SK-N-SH (cell line): ENCODE results near the gene NFASC. TPM values are rescaled to one million over a fixed set of nuclear protein-coding genes. Genes with fewer than 3 reads are reported as not detected.

Experiments used
- CTCF ChIA-PET: fragments of 300-600, 350-600 bp; formaldehyde crosslinking; extraction: SDS; loops from one replicate; lab custom pipeline; 2021; lab: Yijun Ruan, JAX
- POLR2A ChIA-PET: fragments of 350-600 bp; sonication (Branson Sonifier 250); formaldehyde crosslinking; extraction: SDS; loops from one replicate; lab custom pipeline; 2020; ENCODE audit warnings: antibody characterized with exemption, inconsistent platforms; lab: Yijun Ruan, JAX
- DNase-seq: peaks from one replicate; pipeline ENCODE4 v3.0.0; 2012
- H2AFZ ChIP-seq: fragments of 200-600 bp; sonication (generic); 2 replicates; pipeline ENCODE4 v1.8.1; 2016; ENCODE audit warnings: antibody characterized with exemption, mild to moderate bottlenecking, low read depth
- H3F3A ChIP-seq: fragments of 200-600 bp; sonication (generic); replicated peaks from 2 replicates; pipeline ENCODE3; 2016; ENCODE audit warnings: antibody characterized with exemption, mild to moderate bottlenecking; ENCODE audit not compliant: insufficient read depth
- H3K27ac ChIP-seq, 2 experiments: fragments of 200-500 bp in 1 of 2; fragments of 200-600 bp in 1 of 2; sonication (Bioruptor generic) in 1 of 2; sonication (generic), shearing (Covaris generic) in 1 of 2; 2 replicates each; pipeline versions ENCODE4 v1.5.1 to v1.6.1; 2014 to 2016; ENCODE audit warnings: low read depth in 2 of 2, inconsistent platforms in 1 of 2, low read length in 1 of 2, mild to moderate bottlenecking in 1 of 2, mixed read lengths in 1 of 2
- H3K27me3 ChIP-seq: fragments of 200-600 bp; sonication (generic), shearing (Covaris generic); 2 replicates; pipeline ENCODE4 v1.6.1; 2016; ENCODE audit warnings: mixed run types; ENCODE audit not compliant: insufficient read depth
- H3K36me3 ChIP-seq, 2 experiments: fragments of 200-500 bp in 1 of 2; fragments of 200-600 bp in 1 of 2; sonication (Bioruptor generic) in 1 of 2; sonication (generic) in 1 of 2; replicated peaks in 1 of 2; 2 replicates each; pipeline versions ENCODE3 to v1.5.1; 2014 to 2016; ENCODE audit warnings: low read length in 1 of 2, mild to moderate bottlenecking in 1 of 2; ENCODE audit not compliant: insufficient read depth in 2 of 2, control insufficient read depth in 1 of 2
- H3K4me1 ChIP-seq, 2 experiments: fragments of 200-500 bp in 1 of 2; fragments of 200-600 bp in 1 of 2; sonication (Bioruptor generic) in 1 of 2; sonication (generic), shearing (Covaris generic) in 1 of 2; 2 replicates each; pipeline versions ENCODE4 v1.5.1 to v1.6.1; 2014 to 2016; ENCODE audit warnings: low read depth in 1 of 2, low read length in 1 of 2, mixed run types in 1 of 2; ENCODE audit not compliant: insufficient read depth in 2 of 2, control insufficient read depth in 1 of 2
- H3K4me2 ChIP-seq: fragments of 200-600 bp; sonication (generic), shearing (Covaris generic); 2 replicates; pipeline ENCODE4 v1.6.1; 2017; ENCODE audit warnings: mixed run types
- H3K4me3 ChIP-seq, 2 experiments: fragments of 200-500 bp in 1 of 2; fragments of 200-600 bp in 1 of 2; sonication (Bioruptor generic) in 1 of 2; sonication (generic), shearing (Covaris generic) in 1 of 2; 2 replicates each; pipeline versions ENCODE4 v1.5.1 to v1.8.1; 2014 to 2016; ENCODE audit warnings: low read depth in 2 of 2, inconsistent platforms in 1 of 2, low read length in 1 of 2, mild to moderate bottlenecking in 1 of 2, mixed read lengths in 1 of 2, moderate library complexity in 1 of 2
- H3K79me2 ChIP-seq: fragments of 200-600 bp; sonication (generic); 2 replicates; pipeline ENCODE4 v1.8.1; 2017; ENCODE audit warnings: mild to moderate bottlenecking; ENCODE audit not compliant: insufficient read depth
- H3K9ac ChIP-seq: fragments of 200-600 bp; sonication (generic); 2 replicates; pipeline ENCODE4 v1.6.1; 2017; ENCODE audit warnings: mixed run types
- H3K9me2 ChIP-seq: fragments of 200-600 bp; sonication (generic); 2 replicates; pipeline ENCODE4 v1.6.1; 2017; ENCODE audit warnings: mixed run types
- H3K9me3 ChIP-seq: fragments of 200-600 bp; sonication (generic); 2 replicates; pipeline ENCODE4 v1.6.1; 2017; ENCODE audit warnings: mixed run types, mild to moderate bottlenecking, moderate library complexity
- H4K20me1 ChIP-seq: fragments of 200-600 bp; sonication (generic); 2 replicates; pipeline ENCODE4 v1.6.1; 2017; ENCODE audit warnings: mild to moderate bottlenecking, mixed run types; ENCODE audit not compliant: insufficient read depth
- CHD2 ChIP-seq: fragments of 150-350 bp; IDR thresholded peaks from 2 replicates; pipeline ENCODE4 v1.6.1; 2018; ENCODE audit warnings: low read length; ENCODE audit not compliant: partially characterized antibody
- ELF1 ChIP-seq: IDR thresholded peaks from 2 replicates; pipeline ENCODE4 v1.4.0; 2012
- EZH2phosphoT487 ChIP-seq: fragments of 200-600 bp; sonication (generic); IDR thresholded peaks from 2 replicates; pipeline ENCODE4 v1.6.1; 2017; ENCODE audit warnings: low read depth, mixed run types, mild to moderate bottlenecking, antibody characterized with exemption, moderate library complexity, borderline replicate concordance
- FOXJ3 ChIP-seq: sonication (generic); formaldehyde crosslinking; IDR thresholded peaks from 2 replicates; pipeline ENCODE4 v1.5.1; 2020; ENCODE audit warnings: mild to moderate bottlenecking, missing genetic modification reagents
- FOXM1 ChIP-seq: IDR thresholded peaks from 2 replicates; pipeline ENCODE4 v1.4.0; 2012; ENCODE audit warnings: low read depth, mild to moderate bottlenecking
- GABPA ChIP-seq: IDR thresholded peaks from 2 replicates; pipeline ENCODE4 v1.4.0; 2012; ENCODE audit warnings: low read depth, mild to moderate bottlenecking
- GATA2 ChIP-seq: sonication (generic); formaldehyde crosslinking; IDR thresholded peaks from 2 replicates; pipeline ENCODE4 v1.5.0; 2020; ENCODE audit warnings: mild to moderate bottlenecking, missing genetic modification reagents
- JUND ChIP-seq: IDR thresholded peaks from 2 replicates; pipeline ENCODE4 v1.4.0; 2012
- MAX ChIP-seq: IDR thresholded peaks from 2 replicates; pipeline ENCODE4 v1.4.0; 2012; ENCODE audit warnings: low read depth
- PBX3 ChIP-seq: IDR thresholded peaks from 2 replicates; pipeline ENCODE4; 2012
- POLR2AphosphoS5 ChIP-seq: IDR thresholded peaks from 2 replicates; pipeline ENCODE4 v1.6.1; 2012; ENCODE audit warnings: low read depth, low read length
- RCOR1 ChIP-seq: fragments of 150-350 bp; IDR thresholded peaks from 2 replicates; pipeline ENCODE4 v1.6.1; 2017; ENCODE audit warnings: antibody characterized with exemption, low read length
- RXRA ChIP-seq: IDR thresholded peaks from 2 replicates; pipeline ENCODE4 v1.4.0; 2012; ENCODE audit warnings: low read depth, mild to moderate bottlenecking, borderline replicate concordance
- SIN3A ChIP-seq: IDR thresholded peaks from 2 replicates; pipeline ENCODE4 v1.6.1; 2012; ENCODE audit warnings: low read depth, mild to moderate bottlenecking, low read length, moderate library complexity, borderline replicate concordance
- TAF1 ChIP-seq: IDR thresholded peaks from 2 replicates; pipeline ENCODE4 v1.6.1; 2012; ENCODE audit warnings: low read depth, mild to moderate bottlenecking, low read length, moderate library complexity, borderline replicate concordance
- TCF12 ChIP-seq: IDR thresholded peaks from 2 replicates; pipeline ENCODE4 v1.4.0; 2012
- YY1 ChIP-seq: IDR thresholded peaks from 2 replicates; pipeline ENCODE4 v1.4.0; 2012; ENCODE audit warnings: low read depth, mild to moderate bottlenecking
- ZBTB33 ChIP-seq: IDR thresholded peaks from 2 replicates; pipeline ENCODE4 v1.4.0; 2012; ENCODE audit warnings: low read depth, borderline replicate concordance
- WGBS: methylation state at CpG from one replicate; pipeline ENCODE4 v1.1.6; 2017; ENCODE audit warnings: low lambda C conversion rate; 5-methylcytosine and 5-hydroxymethylcytosine counted together
- polyA plus RNA-seq, 3 experiments: library from polyadenylated mRNA; depleted of rRNA; stranded (reverse); fragments of >200 nt; gene quantifications; 2 replicates each; pipeline ENCODE4 v1.2.3, GENCODE V29; 2012
- TF ChIP-seq, protein P1 (sequence below): fragments of 200-600 bp; sonication (generic); IDR thresholded peaks from 2 replicates; pipeline ENCODE4 v1.6.1; 2017; ENCODE audit warnings: antibody characterized with exemption, mild to moderate bottlenecking, moderate library complexity
- TF ChIP-seq, protein P2 (sequence below): fragments of 150-350 bp; IDR thresholded peaks from 2 replicates; pipeline ENCODE4 v1.6.1; 2016; ENCODE audit warnings: mild to moderate bottlenecking, low read depth, low read length

NFASC gene
- polyA plus RNA-seq, 1 of the 3 experiments (the other 2 are of a cell fraction): 6.0 TPM

- ChIA-PET CTCF (interaction anchor here (0.7 to 11.6 kb wide), 6 partner anchors 18 to 357 kb away, joined by 3 to 130 read pairs (median 6); no protein-coding TSS in a partner anchor), POLR2A (interaction anchor here (0.6 kb wide), 1 partner anchor 460 kb away, joined by 9 read pairs; no protein-coding TSS in a partner anchor)
- Histone ChIP-seq H3K9me3 (no peaks in the 10 kb centered on the region), H2AFZ (no peak overlapping the region), H3K36me3 (no peaks in the 10 kb centered on the region), H3K79me2 (no peaks in the 10 kb centered on the region), H3F3A (no peaks in the 10 kb centered on the region), H3K9me2 (no peaks in the 10 kb centered on the region), H3K9ac (no peak overlapping the region), H3K27ac (no peak overlapping the region), H3K4me1 (no peaks in the 10 kb centered on the region), H3K4me3 (no peak overlapping the region), H3K4me2 (no peak overlapping the region), H3K27me3 (no peaks in the 10 kb centered on the region), H4K20me1 (no peaks in the 10 kb centered on the region)
- TF ChIP-seq, protein P1, sequence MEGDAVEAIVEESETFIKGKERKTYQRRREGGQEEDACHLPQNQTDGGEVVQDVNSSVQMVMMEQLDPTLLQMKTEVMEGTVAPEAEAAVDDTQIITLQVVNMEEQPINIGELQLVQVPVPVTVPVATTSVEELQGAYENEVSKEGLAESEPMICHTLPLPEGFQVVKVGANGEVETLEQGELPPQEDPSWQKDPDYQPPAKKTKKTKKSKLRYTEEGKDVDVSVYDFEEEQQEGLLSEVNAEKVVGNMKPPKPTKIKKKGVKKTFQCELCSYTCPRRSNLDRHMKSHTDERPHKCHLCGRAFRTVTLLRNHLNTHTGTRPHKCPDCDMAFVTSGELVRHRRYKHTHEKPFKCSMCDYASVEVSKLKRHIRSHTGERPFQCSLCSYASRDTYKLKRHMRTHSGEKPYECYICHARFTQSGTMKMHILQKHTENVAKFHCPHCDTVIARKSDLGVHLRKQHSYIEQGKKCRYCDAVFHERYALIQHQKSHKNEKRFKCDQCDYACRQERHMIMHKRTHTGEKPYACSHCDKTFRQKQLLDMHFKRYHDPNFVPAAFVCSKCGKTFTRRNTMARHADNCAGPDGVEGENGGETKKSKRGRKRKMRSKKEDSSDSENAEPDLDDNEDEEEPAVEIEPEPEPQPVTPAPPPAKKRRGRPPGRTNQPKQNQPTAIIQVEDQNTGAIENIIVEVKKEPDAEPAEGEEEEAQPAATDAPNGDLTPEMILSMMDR: no peak
- TF ChIP-seq JUND: no peak
- TF ChIP-seq GABPA: no peak
- TF ChIP-seq RXRA: no peak
- no peak for TF ChIP-seq YY1
- TF ChIP-seq SIN3A: no peak
- WGBS: 78% methylated on average over 10 of the region's 10 CpGs
- DNase-seq: no peak
These were observed 52.5 kb downstream of the NFASC start for GRCh38 chr1:204923201-204923600.

- H3K27me3 ChIP-seq: no peaks in the 10 kb centered on the region
- H3F3A ChIP-seq: no peaks in the 10 kb centered on the region
- ChIA-PET POLR2A (no interaction called here), CTCF (interaction anchor here (0.7 to 11.6 kb wide), 7 partner anchors 17 to 358 kb away, joined by 3 to 130 read pairs (median 6); no protein-coding TSS in a partner anchor)
- H3K4me2 ChIP-seq: no peak overlapping the region
- no peak overlapping the region for H3K9ac ChIP-seq
- no peak overlapping the region for H3K27ac ChIP-seq
- no peaks in the 10 kb centered on the region for H3K79me2 ChIP-seq
- H3K9me2 ChIP-seq: no peaks in the 10 kb centered on the region
- no peaks in the 10 kb centered on the region for H3K4me1 ChIP-seq
- H3K9me3 ChIP-seq: no peaks in the 10 kb centered on the region
- WGBS: 63% methylated on average over 4 of the region's 4 CpGs
- no peaks in the 10 kb centered on the region for H3K36me3 ChIP-seq
- no peaks in the 10 kb centered on the region for H4K20me1 ChIP-seq
- H2AFZ ChIP-seq: no peak overlapping the region
- DNase-seq: no peak
- no peak overlapping the region for H3K4me3 ChIP-seq
- TF ChIP-seq YY1: no peak
- TF ChIP-seq ZBTB33: no peak
- TF ChIP-seq FOXM1: no peak
- no peak for TF ChIP-seq TCF12
- no peak for TF ChIP-seq PBX3
- no peak for TF ChIP-seq FOXJ3
- TF ChIP-seq POLR2AphosphoS5: no peak
- no peak for TF ChIP-seq RXRA
- TF ChIP-seq GATA2 (CRISPR knock-in tag): no peak
- TF ChIP-seq, protein P1: no peak
- TF ChIP-seq RCOR1: no peak
- no peak for TF ChIP-seq MAX
- TF ChIP-seq ELF1: no peak
- no peak for TF ChIP-seq EZH2phosphoT487
- TF ChIP-seq CHD2: no peak
- no peak for TF ChIP-seq TAF1
- TF ChIP-seq, protein P2, sequence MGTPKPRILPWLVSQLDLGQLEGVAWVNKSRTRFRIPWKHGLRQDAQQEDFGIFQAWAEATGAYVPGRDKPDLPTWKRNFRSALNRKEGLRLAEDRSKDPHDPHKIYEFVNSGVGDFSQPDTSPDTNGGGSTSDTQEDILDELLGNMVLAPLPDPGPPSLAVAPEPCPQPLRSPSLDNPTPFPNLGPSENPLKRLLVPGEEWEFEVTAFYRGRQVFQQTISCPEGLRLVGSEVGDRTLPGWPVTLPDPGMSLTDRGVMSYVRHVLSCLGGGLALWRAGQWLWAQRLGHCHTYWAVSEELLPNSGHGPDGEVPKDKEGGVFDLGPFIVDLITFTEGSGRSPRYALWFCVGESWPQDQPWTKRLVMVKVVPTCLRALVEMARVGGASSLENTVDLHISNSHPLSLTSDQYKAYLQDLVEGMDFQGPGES: no peak
These were observed 53.0 kb downstream of the NFASC start for GRCh38 chr1:204923626-204924012.
